HG02970 (cell line): Measurements from ENCODE around the gene KDSR.

ENCODE experiments used
- ATAC-seq: cut with Tn5 transposase; IDR thresholded peaks from one replicate; pipeline ENCODE4 v1.9.1; 2021; ENCODE audit warnings: mild to moderate bottlenecking, moderate library complexity, moderate number of reproducible peaks; ENCODE audit not compliant: unreplicated experiment, low FRiP score

The KDSR gene

DNA sequence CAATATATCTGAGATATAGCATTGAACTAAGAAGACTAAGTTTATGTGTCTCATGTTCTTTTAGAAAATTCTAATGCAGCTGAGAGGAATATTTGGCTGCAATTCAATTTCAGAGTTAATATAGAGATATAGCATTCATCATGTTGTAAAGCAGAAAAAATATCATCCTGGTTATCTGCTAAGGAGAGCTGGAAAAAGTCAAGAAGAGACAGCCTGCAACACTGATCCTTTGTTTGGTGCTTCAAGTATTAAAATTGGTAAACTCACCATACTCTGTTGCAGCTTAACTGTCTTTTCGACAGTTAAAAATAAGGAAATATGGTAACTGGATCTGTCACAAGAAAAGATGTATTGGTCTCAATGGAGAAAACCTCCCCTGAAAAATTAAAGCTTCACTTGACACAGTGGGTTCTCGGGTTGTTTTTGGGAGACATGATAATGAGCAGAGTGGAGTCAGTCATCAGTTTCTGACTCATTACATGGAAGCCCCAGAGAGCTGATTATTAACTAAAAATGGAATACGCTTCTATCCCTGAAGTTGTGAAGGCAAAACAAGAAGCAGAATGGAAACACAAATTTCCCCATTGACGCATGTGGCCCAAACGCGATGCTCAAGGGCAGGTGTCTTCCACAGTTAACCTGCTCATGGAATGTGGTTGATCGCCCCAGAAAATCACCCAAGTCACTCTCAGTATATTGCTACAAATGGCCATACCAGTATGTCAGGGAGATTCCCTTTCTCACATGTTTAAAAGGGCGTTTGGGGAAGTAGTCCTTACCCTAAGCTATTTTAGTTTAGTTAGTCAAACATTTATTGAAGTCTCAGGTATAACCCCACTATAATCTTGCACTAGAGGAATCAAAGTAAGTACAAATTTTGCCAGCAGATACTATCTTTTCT is 55.6 kb downstream of the KDSR start:
- ATAC-seq, result peak; percentile 51

DNA sequence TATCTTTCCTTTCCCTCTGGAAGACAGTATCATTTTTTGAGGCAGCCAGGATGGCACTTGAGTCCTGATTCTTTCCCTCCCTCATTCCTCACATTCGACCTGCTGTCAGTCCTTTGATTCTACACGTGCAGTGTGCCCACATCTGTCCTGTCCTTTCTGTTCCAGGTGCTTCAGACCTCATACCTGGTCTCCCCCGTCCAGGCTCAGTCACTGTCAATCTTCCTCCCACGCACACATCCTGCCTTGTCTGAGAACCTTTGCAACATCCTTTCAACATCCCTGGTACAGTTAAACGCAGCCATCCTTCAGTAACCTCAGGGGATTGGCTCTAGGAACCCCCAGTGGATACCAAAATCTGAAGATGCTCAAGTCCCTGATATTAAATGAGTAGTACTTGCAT is 57.6 kb downstream of the KDSR start:
- no peak for ATAC-seq

DNA sequence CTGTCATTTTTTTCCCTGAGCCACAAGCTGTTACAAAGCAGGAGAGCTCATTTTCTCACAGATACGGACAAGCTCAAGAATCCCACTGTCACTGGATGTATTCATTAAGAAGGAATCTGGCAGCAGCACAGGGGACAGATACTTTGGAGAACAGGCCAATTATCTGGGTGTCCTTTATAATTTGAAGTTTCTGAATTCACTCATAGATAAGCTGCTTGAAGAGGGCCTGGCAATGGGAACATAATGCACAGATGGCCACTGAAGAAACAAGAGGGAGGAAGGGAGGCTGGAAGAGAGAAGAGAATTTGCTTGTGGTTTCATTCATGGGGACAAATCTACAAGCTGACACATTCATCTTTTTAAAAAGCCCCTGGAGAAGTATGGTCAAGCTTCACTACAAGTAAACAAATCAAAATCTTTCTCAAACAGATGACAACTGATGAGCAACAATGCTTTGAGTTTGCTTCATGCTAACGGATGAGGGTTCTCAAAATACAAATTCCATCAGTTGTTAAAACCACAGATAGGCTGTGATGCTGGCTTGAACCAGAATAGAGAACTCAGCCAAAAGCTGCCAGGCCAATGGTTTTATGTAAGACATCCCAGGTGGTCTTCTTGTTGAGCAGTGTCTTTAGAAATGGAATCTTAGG is 59.3 kb downstream of the KDSR start:
- ATAC-seq, result no peak

DNA sequence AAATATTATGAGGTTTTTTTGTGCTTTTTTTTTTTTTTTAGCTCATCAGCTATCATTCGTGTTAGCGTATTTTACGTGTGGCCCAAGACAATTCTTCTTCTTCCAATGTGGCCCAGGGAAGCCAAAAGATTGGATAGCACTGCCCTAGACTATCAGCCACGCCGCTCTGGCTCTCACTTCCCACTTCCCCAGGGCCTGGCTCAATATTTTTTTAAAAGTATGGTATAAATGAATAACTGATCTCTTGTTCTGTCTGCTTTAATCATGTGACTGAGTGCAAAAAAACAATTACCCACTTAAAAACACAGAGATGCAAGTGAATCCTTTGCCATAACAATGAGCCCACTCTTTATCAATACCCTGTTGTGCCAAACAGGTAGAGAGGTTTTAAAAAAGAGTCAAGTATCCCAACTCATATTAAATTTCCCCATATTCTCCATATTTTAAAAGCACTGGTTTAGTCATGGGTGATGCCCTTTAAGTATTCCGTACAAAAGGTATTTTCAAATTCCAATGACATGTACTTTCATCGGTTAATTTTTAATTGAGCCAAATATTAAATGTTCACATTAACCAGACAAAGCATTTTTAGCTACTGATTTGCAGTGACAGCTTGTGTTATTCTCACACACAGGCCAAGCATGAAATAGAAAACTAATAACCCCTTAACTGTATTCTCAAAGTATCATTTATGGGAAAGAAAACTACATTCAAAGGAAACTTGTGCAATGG is 60.0 kb downstream of the KDSR start:
- ATAC-seq, result no peak

DNA sequence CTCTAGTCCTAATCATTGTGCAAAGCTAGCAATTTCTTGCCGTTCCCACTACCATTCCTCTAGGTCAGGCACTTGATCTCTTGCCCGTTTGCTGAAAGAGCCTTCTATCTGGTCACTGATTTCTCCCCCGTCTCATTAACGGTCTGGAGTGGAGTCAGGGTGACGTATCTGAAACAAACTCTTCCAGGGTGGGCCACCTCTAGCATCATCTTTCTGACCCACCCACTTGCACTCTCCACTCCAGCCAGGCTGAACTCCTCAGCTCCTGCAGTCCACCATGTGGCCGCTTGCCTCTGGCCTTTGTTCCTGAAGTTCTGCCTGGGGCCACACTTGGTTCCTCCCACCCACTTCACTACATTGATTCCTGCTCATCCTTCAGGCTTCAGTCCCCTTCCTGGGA is 60.8 kb downstream of the KDSR start:
- ATAC-seq, result no peak

DNA sequence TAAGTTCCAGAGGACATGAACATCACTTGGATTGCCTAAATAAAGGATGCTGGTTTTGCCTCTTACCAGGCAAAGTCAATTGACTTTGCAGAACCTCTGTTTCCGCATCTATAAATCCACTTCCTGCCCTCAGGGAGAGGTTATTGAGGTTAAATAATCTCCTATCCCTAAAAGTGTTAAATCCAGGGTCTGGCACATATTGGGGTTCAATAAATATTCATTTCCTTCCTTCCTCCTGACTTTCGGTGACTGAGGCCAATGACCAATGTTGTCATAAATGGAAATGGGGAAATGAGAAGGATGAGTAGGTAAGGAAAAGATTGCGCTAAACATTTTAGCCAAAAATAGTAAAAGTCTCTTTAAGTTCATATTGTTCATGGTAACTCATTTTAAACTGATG is 63.5 kb downstream of the KDSR start:
- no peak for ATAC-seq

DNA sequence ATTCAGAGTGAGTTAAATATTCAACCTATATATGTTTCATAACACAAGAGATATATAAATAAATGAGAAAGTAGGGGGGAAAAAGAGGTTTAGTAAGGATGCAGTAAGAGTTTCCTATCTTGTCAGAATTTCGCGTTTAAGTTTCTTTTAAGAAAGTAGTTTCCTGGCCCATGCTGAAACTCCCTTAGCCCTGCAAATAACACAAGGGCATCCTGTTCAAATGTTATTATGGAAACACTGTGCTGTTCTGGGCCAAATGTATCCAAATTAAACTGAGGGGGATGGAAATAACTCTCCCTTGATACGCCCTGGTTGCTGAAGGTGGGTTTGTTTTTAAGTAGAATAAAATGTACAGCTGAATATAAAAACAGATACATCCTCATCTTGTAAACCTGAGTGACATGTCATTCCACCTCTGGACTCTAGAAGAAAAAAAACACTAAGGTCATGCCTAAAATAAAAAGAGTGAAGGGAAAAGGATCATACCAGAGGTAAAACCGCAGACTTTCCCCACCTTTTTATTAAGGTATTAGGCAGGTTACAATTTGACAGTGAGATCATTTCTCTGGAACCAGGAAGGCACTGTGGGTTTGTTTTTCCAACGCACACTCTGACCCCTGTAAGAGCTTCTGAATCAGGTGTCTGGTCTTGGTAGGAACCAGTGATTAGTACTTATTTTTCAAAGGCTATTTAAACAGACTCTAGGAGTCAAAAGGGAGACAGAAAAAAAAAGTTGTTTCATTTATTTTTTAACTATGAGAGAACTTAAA is 64.2 kb downstream of the KDSR start:
- no peak for ATAC-seq

DNA sequence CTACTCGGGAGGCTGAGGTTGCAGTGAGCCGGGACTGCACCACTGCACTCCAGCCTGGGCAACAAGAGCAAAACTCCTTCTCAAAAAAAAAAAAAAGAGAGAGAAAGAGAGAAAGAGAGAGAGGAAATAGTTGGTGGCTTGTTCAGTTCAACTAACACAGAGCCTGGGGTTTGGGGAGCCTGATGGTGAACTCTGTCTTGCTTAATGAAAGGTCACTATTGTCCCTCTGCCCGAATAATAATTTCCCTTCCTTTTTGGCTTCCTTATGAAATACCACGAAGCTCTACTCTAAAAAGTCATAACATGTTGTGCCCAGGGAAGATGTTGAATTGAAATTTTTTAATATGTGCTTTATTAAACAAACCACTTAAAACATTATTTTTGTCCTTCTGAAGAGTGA is 64.8 kb downstream of the KDSR start:
- no peak for ATAC-seq

DNA sequence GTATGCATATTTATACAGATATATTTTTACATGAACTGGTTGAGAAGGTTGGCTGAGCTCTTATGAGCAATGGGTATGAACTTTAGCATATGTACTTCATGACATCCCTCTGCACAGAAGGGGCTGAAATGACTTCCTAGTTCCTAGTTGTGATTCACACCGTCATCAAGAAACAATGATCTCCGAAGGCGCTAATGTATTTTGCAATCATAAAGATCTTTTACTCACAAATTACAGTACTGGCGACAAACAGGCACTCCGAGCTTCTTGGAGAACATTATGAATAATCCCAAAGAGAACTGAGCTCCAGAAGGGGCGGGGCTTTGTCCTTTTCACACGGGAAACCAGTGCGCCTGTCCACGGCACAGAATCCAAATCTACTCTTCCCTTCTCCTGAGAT is 65.6 kb downstream of the KDSR start:
- no peak for ATAC-seq

DNA sequence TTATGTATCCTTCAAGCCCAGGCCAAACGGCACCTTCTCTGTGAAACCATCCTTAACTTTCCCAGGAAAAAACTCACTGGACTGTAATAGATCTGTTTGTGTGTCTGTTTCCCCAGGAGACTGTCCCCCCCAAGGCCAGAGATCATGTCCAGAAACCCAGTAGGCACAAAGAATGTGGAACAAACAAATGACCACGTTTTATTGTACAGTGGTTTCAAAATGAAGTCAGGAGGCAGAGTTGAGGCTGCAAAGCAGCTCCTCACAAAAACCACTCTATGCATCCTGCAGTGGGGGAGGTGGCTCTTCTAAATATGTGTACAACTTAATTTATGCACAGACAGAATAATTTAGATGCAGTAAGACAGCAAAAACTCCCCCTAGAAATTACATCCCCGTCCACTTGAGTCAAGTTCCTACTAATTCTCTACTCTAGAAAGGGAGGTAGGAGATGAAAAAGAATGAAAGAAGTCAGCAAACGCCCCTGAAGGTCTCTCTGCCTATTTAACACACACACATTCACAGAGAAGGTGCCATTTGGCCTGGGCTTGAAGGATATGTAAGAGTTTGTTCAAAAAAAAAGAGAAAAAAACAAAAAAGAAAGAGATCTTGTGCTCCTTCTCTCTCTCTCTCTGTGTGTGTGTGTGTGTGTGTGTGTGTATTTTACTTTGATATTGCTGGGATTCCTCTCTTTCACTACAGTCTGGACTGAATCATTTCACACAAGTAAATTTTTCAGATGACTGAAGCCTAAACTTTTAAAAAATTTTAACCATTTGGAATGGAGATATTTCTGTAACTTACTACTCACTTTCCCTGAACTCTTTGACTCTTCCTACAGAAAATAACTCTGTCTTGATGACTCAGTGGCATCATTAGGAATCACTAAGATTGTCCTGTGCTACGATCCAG is 66.9 kb downstream of the KDSR start:
- no peak for ATAC-seq

DNA sequence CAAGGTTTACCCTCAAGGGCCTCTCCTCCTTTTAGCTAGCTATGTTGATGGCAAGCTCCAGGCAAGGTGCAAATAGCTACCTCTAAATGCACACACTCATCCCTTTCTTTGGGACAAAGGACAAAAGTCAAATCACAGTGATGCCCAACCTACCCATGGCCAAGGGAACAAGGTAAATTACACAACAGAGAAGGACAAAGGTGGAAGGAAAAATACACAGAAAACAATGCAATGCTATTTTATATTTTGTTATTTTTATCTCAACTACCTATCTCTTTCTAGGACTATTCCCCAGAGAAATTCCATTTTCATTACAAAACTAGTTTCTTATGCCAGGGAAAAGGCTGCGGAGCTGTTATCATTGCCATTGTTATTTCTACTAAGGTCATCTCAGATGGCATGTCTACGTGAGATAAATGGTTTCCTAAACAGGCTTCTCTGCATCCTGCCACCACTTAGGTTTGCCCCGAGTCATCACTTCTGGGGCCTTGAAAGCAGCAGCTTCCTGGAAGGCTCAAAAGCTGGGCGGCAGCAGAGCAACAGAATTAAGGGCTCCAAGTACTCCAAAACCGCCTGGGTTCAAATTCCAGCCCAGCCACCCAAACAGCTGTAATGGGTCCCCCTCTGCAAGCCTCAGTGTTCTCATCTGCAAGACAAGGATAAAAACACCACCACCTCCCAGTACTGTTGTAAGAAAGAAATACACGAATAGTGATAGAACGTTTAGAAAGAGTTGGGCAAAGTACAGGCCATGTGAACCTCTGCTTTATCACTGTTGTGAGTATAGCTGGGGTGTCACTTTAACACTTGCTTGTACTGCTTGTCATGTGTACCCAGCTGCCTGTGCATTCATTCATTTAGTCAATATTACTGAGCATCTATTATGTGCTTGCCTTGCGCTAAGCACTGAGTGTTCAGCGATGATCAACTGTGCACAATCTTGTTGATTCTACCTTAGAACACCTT is 68.3 kb downstream of the KDSR start:
- ATAC-seq, result no peak

DNA sequence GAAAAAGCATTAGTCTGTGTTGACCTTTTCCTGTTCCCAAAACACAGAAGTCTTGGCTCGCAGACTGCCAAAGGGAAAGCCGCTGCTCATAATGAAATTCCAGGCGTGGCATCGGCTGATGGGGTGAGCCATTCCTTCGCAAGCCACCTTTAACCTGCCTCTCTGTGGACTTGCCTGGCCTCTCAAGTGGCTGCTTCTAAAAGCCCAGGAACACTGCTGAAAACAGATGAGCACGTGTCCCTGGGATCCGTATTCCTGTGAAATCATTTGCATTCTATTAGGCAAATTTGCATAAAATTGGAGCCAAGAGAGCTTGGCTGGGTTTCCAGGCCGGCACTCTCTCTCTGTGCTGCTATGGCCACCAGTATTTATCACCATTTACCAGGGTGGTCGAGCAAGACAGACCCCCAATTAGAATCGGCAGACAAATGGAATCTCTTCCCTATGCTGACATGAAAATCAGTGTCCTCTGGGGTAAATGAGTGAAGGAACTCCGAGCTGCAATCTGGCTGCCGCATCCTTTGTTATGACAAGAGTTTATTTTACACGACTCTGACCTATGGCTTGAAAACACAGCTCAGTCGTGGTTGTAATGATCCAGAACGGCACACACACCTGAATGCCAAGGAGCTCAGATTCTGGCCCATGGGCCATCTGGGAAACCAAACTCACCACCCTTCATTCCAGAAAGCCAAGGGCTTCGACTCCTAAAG is 69.2 kb downstream of the KDSR start:
- no peak for ATAC-seq

DNA sequence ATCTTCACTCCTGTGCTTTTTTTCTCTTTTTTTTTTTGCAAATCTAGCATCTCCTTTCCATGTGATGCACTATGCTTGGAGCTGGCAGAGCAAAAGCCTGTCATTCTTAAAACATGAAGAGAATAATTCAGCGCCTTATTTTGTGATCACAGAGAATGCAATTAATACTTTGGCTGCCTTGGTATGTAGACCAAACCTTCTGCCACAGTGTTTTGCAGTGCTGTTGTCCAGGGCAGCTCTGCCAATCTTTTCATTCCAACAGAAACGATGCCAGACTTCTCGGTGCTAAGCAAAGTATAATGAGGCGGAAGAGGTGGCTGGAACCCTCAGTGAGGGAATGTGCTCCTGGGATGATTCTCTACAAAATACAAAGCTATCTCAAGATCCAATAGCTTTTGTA is 73.1 kb downstream of the KDSR start:
- no peak for ATAC-seq

DNA sequence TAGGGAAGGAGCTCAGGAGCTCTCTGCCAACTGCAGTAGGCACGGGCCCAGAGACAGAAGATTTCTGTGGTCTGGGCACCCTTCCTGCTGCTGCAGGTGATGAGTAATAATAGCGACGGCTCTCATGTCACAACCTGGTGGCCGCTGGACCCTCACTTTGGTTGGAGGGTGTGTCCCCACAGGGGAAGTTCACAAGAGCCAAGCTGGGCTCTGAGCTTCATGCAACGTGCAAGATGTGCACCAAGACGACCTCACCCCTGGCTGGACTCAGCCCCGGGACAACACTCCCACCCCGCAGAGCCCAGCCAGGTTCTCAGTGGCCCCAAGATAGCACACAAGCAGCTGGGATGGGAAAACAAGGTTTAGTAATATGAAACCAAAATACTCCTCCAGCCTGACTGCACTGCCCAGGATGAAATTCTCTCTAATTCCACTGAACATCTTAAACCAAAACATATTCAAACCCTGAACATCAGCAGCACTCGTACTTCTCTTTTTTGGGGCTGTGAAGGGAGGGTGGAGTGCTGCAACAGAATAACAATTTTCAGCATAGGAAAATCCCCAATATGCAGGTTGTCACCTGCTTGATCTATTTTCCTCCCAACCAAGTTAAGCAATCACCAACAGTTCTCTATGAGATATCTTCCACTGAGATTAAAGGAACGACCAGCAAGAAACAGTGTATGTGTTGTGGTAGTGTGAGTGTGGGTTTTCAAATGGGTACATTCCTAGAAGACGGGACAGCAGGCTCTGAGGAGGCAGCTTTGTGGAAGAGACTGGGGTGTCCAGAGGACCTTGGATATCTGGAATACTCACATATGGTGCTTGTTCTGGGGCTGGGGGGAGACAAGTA is 73.9 kb downstream of the KDSR start:
- peak; percentile 50 for ATAC-seq

DNA sequence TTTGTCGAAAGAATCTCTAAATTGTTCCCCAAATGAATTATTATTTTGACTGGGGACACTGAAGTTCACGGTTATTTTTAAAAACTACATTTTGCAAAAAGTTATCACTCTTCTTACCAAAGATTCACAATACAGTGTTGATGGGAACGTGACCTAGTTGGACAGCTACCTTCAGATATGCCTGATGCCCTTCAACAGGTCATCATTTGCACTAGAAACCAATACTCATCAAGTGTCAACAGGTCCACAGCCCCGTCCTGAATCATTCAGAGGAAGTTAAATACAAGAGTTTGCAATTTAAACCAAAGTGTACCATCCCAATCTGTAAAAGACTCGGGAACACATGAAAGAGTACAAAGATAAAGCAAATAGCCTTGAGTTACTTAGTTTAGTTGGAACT is 75.7 kb downstream of the KDSR start:
- ATAC-seq, result no peak

DNA sequence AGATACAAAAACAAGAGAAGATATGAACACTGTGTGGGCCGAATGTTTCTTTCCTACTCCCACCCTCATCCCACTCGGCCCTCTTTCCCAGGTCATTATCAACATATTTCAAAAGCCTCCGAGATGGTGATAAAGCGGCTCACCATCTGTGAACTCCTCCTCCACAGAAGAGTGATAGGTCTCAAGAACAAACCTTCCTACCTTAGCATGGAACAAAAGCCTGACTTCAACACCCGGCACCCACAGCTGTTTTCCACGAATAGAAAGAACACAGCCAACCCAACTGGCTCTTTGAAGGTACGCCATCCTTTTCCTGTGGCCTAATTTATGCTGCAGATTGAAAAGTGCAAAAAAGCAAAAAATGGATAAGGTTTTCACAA is 76.2 kb downstream of the KDSR start:
- ATAC-seq, result no peak
